Cerebellar nuclear complex (tissue), 1 donor: ENCODE results near the gene UNC5A.

Experiments used
- DNase-seq, 2 experiments: peaks; one replicate each; lab custom pipeline; 2025; lab: John Stamatoyannopoulos, UW

The UNC5A gene

GRCh38 chr5:176821441-176821840 is 11.1 kb downstream of the UNC5A start:
- no peak for DNase-seq

GRCh38 chr5:176822041-176822792 is 11.9 kb downstream of the UNC5A start:
- no peak for DNase-seq

GRCh38 chr5:176822793-176823481 is 12.6 kb downstream of the UNC5A start:
- DNase-seq, result no peak

- no peak for DNase-seq
These were observed 13.6 kb downstream of the UNC5A start for GRCh38 chr5:176823869-176824412.

GRCh38 chr5:176824604-176825003 is 14.2 kb downstream of the UNC5A start:
- no peak for DNase-seq

- no peak for DNase-seq
These were observed 14.9 kb downstream of the UNC5A start for GRCh38 chr5:176825234-176825633.

GRCh38 chr5:176825957-176826356 is 15.6 kb downstream of the UNC5A start:
- no peak for DNase-seq

GRCh38 chr5:176827736-176828414 is 17.5 kb downstream of the UNC5A start:
- no peak for DNase-seq

GRCh38 chr5:176829320-176829719 is 19.0 kb downstream of the UNC5A start:
- no peak for DNase-seq

GRCh38 chr5:176830422-176830994 is 20.1 kb downstream of the UNC5A start:
- DNase-seq, result no peak

GRCh38 chr5:176830995-176831423 is 20.6 kb downstream of the UNC5A start:
- DNase-seq, result no peak

- no peak for DNase-seq
These were observed 21.1 kb downstream of the UNC5A start for GRCh38 chr5:176831425-176831824.

GRCh38 chr5:176832162-176832561 is 21.8 kb downstream of the UNC5A start:
- no peak for DNase-seq

- DNase-seq, result no peak
These were observed 22.9 kb downstream of the UNC5A start for GRCh38 chr5:176833286-176833685.

GRCh38 chr5:176835918-176836317 is 25.6 kb downstream of the UNC5A start:
- DNase-seq, result no peak

- DNase-seq, result peak; percentile 93 to 94
These were observed 26.7 kb downstream of the UNC5A start for GRCh38 chr5:176836811-176837706.

- DNase-seq, result no peak
These were observed 27.4 kb downstream of the UNC5A start for GRCh38 chr5:176837707-176838115.

GRCh38 chr5:176843673-176844072 is 33.3 kb downstream of the UNC5A start:
- no peak for DNase-seq

- no peak for DNase-seq
These were observed 33.9 kb downstream of the UNC5A start for GRCh38 chr5:176844281-176844680.

GRCh38 chr5:176844706-176845391 is 34.5 kb downstream of the UNC5A start:
- no peak for DNase-seq

- no peak for DNase-seq
These were observed 35.0 kb downstream of the UNC5A start for GRCh38 chr5:176845392-176845713.
